HG03175 (cell line): ENCODE data around the gene NR2C2.

ENCODE experiments used
- ATAC-seq: cut with Tn5 transposase; IDR thresholded peaks from one replicate; pipeline ENCODE4 v1.9.1; 2021; ENCODE audit warnings: mild to moderate bottlenecking, moderate library complexity; ENCODE audit not compliant: unreplicated experiment

The NR2C2 gene

DNA sequence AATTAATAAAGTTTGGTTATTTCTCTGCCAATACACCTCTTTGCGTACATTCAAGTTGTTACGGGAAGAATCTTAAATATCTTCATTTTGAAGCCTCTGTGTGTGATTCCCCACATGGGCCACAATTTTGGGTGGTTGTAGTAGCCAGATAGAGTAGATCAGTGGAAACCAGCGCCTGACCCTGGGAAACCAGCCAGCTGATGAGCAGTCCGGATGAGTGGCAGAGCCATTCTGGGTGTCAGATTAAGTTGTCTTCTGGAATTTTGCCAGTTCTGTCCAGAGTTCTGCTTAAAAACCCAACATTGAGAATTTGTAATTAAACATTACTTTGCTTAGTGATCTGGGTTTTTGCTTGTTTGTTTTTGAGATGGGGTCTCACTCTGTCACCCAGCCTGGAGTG is 68.1 kb downstream of the NR2C2 start:
- ATAC-seq = no peak

GRCh38 chr3:15017191-15017590 is 69.8 kb downstream of the NR2C2 start:
- no peak for ATAC-seq

- ATAC-seq = no peak
These were observed 75.9 kb downstream of the NR2C2 start for GRCh38 chr3:15023249-15023648.

DNA sequence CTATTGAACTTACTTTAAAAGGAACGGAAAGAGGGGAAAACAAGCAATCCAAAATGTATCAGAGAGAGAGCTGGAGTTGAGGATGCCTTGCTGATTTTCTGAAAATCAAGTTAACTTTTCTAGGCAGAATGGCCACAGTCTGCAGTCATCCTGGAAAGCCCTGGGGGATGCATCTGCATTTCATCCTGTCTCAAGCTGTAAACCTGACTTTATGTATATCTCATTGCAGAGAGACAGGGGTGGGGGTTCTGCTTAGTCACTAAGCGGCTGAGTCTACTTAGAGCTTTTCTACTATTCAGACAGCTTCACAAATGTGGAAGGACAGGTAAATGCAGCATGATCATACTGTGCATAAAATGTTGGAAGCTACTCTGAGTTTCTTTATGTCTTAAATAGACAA is 76.3 kb downstream of the NR2C2 start:
- no peak for ATAC-seq

GRCh38 chr3:15029625-15030024 is 82.2 kb downstream of the NR2C2 start:
- ATAC-seq = no peak

DNA sequence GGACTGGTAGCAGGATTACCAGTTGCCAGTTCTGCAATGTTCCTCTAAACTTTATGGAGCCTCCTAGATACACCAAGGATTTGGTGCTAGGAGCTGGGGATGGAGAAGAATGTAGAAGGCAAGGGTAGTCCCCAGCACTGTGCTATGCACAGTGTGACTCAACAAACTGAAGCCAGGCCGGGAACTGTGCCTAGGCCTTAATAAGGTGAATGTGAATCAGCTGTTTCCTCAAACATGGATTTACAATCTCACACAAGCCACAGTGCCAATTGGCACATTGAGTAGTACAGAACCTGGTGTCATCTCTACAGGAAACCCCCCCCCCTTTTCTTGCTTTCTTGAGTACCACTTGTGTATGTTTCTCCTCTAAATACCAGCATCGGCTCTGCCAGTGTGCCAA is 85.3 kb downstream of the NR2C2 start:
- ATAC-seq = no peak

- no peak for ATAC-seq
These were observed 85.7 kb downstream of the NR2C2 start for GRCh38 chr3:15033103-15033502.

- no peak for ATAC-seq
These were observed 90.9 kb downstream of the NR2C2 start for GRCh38 chr3:15038306-15038705.

DNA sequence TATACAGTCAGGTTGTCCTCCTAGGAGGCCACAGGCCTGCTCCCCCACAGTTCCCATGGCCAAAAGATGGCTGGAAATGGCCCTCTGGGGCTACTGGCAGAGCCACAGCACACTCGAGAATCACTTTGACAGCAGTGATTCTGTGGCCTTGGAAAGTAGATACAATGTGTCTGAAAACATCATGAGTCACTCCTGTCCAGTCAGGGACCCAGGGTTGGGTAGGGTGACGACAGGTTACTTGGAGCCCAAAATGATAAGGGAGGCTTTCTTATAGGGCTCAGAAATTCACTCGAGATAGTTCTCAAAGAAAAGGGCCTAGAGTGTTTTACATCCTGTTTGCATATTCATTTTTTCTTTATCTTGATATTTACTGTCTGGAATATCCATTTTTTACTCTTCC is 93.5 kb downstream of the NR2C2 start:
- ATAC-seq = no peak

GRCh38 chr3:15041950-15042349 is 94.6 kb downstream of the NR2C2 start:
- ATAC-seq = no peak

- no peak for ATAC-seq
These were observed 95.6 kb downstream of the NR2C2 start for GRCh38 chr3:15042936-15043335.

DNA sequence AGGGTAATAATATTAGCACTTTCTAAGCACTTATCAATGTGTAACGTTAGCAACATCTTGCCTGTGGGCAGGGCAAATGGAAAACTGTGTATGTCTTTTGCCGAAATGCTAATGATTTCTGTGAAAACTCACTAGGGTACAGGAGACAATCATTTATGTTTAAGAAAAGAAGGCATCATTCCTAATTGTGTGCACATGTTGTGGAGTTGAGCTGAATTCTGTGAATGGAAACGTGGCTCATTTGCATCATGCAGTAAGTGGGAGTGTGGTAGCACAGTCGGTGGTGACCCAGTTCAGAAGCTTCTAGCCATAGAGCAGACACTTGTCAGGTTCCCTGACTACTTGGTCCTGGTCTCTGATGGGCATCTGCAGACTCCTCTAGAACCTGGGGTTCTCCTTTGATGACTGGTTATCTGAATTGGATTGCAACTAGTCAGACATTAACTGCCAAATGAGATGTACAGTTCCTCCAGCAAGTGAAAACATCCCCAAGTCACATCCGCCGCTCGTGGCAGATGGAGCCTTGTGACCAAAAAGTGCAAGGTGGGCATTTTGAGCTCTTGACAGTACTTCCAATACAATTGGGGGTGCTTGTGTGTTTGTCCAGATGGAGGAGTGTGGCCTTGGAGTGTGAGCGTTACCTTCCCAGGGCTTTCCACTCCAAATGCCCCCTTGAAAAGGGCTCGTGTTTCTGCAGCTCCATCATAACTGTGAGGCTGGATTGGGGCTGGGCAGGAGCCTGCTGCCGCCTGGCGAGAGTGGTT is 96.2 kb downstream of the NR2C2 start:
- no peak for ATAC-seq

GRCh38 chr3:15044326-15044725 is 96.9 kb downstream of the NR2C2 start:
- ATAC-seq = no peak

GRCh38 chr3:15045667-15046066 is 98.3 kb downstream of the NR2C2 start:
- ATAC-seq = no peak

DNA sequence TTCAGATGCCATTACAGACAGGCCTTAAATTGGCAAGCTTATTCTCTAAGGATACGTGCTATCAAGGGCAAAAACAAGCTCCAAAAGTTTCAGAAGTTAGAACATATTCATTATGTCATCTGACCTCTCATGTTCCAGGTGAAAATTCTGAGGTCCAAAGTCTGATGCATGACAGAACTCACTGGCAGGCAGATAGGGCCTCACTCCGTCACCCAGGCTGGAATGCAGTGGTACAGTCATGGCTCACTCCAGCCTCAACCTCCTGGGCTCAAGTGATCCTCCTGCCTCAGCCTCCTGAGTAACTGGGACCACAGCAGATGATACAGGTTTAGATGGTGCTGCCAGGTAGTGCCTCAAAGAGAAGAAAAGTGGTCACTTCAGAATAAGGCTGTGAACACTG is 102.2 kb downstream of the NR2C2 start:
- no peak for ATAC-seq

- ATAC-seq = peak; percentile 85
These were observed 103.2 kb downstream of the NR2C2 start for GRCh38 chr3:15050405-15051092.

GRCh38 chr3:15051531-15051930 is 104.1 kb downstream of the NR2C2 start:
- peak; percentile 57 for ATAC-seq

GRCh38 chr3:15052335-15053242 is 105.2 kb downstream of the NR2C2 start:
- ATAC-seq = no peak

DNA sequence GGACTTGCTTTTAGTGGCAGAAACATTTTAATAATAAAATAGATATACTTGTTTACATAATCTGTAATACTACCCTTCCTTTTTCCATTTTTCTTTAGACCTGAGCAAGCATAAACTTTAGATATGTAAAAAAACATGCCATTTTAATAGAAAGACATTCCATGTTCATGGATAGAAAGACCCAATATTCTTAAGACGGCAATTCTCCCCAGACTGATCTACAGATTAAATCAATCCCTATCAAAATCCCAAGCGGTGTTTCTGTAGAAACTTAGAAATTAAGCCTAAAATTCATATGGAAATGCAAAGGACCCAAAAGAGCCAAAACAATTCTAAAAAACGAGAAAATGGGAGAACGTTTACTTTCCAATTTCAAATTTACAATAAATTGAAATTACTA is 106.2 kb downstream of the NR2C2 start:
- ATAC-seq = no peak

- peak; percentile 40 for ATAC-seq
These were observed 107.7 kb downstream of the NR2C2 start for GRCh38 chr3:15055019-15055557.

GRCh38 chr3:15056676-15057404 is 109.5 kb downstream of the NR2C2 start:
- no peak for ATAC-seq
